ENCODE data around the gene APOL2. TPM values are rescaled to one million over a fixed set of nuclear protein-coding genes. Genes with fewer than 3 reads are reported as not detected.

Gene APOL2
- total RNA-seq, 4 donors from 2014 or later = 14.6 to 44.5 (median 23.5) TPM

- intact Hi-C loops (cut with DNase I) = no loop called here
- H3K27me3 ChIP-seq = no peaks in the 10 kb centered on the region
- H3K36me3 ChIP-seq = no peaks in the 10 kb centered on the region
- no peak overlapping the region for H3K4me3 ChIP-seq
- no peak overlapping the region for H3K27ac ChIP-seq
- H3K4me1 ChIP-seq = peaks cover 0 to 10% (median 4%) of the 10 kb centered on the region in 3 donors
- H3K9me3 ChIP-seq = no peaks in the 10 kb centered on the region
- TF ChIP-seq CTCF (IDR thresholded peaks at IDR 0.05) (no peak), POLR2A (IDR thresholded peaks at IDR 0.05) (no peak)
- DNase-seq = no peak
- WGBS, 2 donors = 72 to 80% methylated on average over 14 of the region's 14 CpGs
These were observed 53.3 kb downstream of the APOL2 start for GRCh38 chr22:36185828-36186624.

GRCh38 chr22:36184433-36185025, 54.8 kb downstream of the APOL2 start:
- no peak for DNase-seq
- TF ChIP-seq CTCF (IDR thresholded peaks at IDR 0.05) (no peak), POLR2A (IDR thresholded peaks at IDR 0.05) (no peak)
- H3K9me3 ChIP-seq = no peaks in the 10 kb centered on the region
- WGBS, 2 donors = 71 to 84% methylated on average over 9 to 10 of the region's 10 CpGs
- H3K4me1 ChIP-seq = peaks cover 0 to 14% (median 4%) of the 10 kb centered on the region in 3 donors
- no peaks in the 10 kb centered on the region for H3K36me3 ChIP-seq
- H3K27ac ChIP-seq = no peak overlapping the region
- intact Hi-C loops (cut with DNase I) = loop anchor here (5.0 kb wide), 1 partner anchor 37 kb away; no protein-coding TSS in a partner anchor
- H3K27me3 ChIP-seq = no peaks in the 10 kb centered on the region
- H3K4me3 ChIP-seq = no peak overlapping the region

- whole genome bisulfite sequencing, 2 donors = 90 to 100% methylated on average over 1 to 3 of the region's 7 CpGs
- Histone ChIP-seq H3K9me3 (no peaks in the 10 kb centered on the region), H3K4me3 (no peak overlapping the region), H3K36me3 (no peaks in the 10 kb centered on the region), H3K27ac (no peak overlapping the region), H3K4me1 (peaks cover 0 to 14% (median 4%) of the 10 kb centered on the region in 3 donors), H3K27me3 (no peaks in the 10 kb centered on the region)
- DNase-seq = no peak
- TF ChIP-seq CTCF (IDR thresholded peaks at IDR 0.05) (no peak), POLR2A (IDR thresholded peaks at IDR 0.05) (no peak)
- intact Hi-C loops (cut with DNase I) = loop anchor here (5.0 kb wide), 1 partner anchor 36 kb away; no protein-coding TSS in a partner anchor
These were observed 55.9 kb downstream of the APOL2 start for GRCh38 chr22:36183446-36183845.

DNA sequence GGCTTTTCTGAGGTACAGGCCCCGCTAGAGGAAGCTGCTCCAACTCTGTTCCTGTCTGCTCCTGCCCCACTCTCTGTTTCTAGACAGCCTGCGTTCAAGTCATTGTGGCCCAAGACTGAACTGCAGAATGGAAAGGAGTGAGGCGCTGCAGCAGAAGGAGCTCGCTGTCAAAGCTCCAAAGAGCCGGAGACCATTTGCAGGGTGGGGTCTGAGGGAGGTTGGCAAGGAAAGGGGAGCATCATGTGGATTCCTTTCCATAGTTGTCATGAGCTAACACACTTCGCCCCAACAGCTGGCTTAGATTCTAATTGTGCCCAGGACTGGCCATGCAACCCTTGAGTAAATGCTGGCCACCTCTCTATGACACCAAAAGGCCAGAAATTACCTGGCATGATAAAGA, 56.5 kb downstream of the APOL2 start:
- Histone ChIP-seq H3K4me1 (peaks cover 0 to 14% (median 4%) of the 10 kb centered on the region in 3 donors), H3K9me3 (no peaks in the 10 kb centered on the region), H3K27me3 (no peaks in the 10 kb centered on the region), H3K36me3 (no peaks in the 10 kb centered on the region), H3K4me3 (no peak overlapping the region), H3K27ac (no peak overlapping the region)
- no peak for TF ChIP-seq CTCF (IDR thresholded peaks at IDR 0.05)
- no peak for TF ChIP-seq POLR2A (IDR thresholded peaks at IDR 0.05)
- 84 to 95% methylated on average over 3 to 5 of the region's 6 CpGs for WGBS, 2 donors
- intact Hi-C loops (cut with DNase I) = loop anchor here (5.0 kb wide), 1 partner anchor 36 kb away; no protein-coding TSS in a partner anchor
- DNase-seq = no peak

- WGBS, 2 donors = 72 to 78% methylated on average over 7 of the region's 7 CpGs
- DNase-seq = no peak
These were observed 57.3 kb downstream of the APOL2 start for GRCh38 chr22:36182056-36182455.

More at GRCh38 chr22:36182056-36182455, 57.3 kb downstream of the APOL2 start:
- Histone ChIP-seq H3K4me3 (no peak overlapping the region), H3K36me3 (no peaks in the 10 kb centered on the region), H3K4me1 (peaks cover 0 to 14% (median 4%) of the 10 kb centered on the region in 3 donors), H3K9me3 (no peaks in the 10 kb centered on the region), H3K27ac (no peak overlapping the region), H3K27me3 (no peaks in the 10 kb centered on the region)
- intact Hi-C loops (cut with DNase I) = loop anchor here (5.0 kb wide), 1 partner anchor 35 kb away; no protein-coding TSS in a partner anchor
- TF ChIP-seq POLR2A (IDR thresholded peaks at IDR 0.05) = no peak
- no peak for TF ChIP-seq CTCF (IDR thresholded peaks at IDR 0.05)

Data from esophagus squamous epithelium (tissue), 5 donors.